Measurements from ENCODE around the gene RASAL2.
"Not testable (repeated sequence)": the region's sequence is repeated elsewhere in the genome, so short reads cannot be mapped to it uniquely, and the experiment has no call there.

RASAL2 gene

DNA sequence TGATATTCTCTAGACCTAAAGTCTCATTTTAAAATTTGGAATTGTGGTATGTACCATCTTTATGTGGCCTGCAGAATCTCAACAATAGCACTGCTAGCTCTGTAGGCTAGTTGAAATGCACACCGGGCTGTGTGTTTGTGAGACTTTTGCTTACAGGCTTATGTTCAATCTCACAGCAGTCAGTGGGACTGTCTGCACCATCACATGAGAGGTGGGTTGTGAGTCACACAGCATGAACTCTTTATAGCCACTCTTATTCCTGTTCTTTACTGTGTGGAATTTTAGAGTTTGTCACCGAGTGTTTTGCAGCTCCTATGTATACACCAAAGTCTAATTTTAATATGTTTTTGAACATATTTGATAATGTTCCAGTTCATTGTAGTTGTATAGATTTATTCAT lies 74.6 kb downstream of the RASAL2 start:
- DNase-seq = no peak

DNA sequence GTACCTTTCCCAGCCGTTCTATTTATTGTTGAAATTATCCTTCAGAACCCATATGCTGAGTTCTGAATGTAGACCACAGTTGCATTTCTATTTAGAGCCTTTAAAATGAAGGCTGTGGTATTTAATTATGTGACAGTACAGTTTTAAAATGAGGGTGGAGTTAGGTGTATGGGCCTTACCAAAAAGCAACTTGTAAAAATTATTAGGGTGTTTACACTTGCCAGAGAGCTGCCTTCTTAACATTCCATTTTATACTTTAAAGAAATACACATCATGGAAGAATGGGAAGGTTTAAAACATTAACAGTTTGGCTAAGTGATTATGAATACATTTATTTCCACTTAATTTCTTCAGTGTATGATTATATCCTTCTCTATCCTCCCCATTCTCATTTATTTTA lies 75.7 kb downstream of the RASAL2 start:
- no peak for DNase-seq

DNA sequence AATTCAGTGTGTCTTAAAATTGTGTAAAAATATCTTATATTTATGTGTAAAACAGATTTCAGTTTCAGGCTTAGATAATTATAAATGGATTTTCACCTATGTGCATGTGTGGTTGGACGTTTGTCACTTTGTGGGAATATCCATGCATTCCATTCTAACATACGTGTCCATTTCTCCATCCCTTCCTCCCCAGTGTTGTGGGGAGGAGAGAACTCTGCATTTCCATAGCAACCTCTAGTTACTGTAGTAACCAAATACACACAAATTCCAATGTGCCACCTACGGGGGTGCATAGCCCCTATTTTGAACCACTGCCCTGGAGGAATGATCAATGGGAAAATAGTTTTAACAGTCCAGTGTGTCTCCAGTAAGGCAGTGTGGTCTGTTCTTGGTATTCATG lies 79.0 kb downstream of the RASAL2 start:
- DNase-seq = no peak

DNA sequence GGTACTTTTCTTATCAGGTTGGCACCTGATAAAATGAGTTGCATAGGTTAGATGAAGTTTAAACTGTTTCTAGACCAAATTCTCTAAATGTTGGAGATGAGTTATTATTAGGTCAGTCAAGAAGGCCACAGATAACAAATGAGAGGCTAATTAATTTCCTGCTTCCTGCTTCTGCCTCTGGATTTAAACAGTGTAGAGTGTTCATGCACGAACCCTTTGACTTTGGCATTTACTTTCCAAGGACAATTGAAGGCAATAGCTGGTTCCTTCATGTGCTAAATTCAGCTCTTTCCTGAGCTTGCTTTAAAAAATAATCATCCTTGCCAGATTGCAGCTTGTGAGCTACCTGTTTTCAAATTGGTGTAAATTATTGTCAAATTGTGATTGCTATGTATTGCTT lies 80.6 kb downstream of the RASAL2 start:
- no peak for DNase-seq

DNA sequence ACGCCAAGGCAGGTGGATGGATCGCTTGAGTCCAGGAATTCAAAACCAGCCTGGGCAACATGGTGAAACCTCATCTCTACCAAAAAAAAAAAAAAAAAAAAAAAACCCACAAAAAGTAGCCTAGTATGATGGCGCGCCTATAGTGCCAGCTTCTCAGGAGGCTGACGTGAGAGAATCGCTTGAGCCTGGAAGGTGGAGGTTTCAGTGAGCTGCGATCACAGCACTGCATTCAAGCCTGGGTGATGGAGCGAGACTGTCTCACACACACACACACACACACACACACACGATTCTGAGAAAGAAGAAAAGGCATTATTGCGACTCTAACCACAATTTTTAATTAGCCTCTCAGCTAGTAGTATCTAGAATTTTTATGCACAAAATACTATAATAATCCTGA lies 86.5 kb downstream of the RASAL2 start:
- no peak for DNase-seq

DNA sequence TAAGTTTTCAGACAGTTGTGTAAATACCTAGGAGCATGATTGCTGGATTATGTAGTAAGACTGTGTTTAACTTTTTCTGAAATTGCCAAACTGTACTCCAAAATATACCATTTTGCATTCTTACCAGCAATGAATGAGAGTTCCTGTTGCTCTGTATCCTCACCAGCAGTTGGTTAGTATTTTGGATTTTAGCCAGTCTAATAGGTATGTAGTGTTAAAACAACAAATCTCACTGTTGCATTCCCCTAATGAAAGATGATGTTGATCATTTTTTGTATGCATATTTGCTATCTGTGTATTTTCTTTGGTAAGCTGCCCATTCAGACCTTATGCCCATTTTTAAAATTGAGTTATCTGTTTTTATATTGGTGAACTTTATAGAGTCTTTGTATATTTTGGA lies 89.9 kb downstream of the RASAL2 start:
- DNase-seq = no peak

DNA sequence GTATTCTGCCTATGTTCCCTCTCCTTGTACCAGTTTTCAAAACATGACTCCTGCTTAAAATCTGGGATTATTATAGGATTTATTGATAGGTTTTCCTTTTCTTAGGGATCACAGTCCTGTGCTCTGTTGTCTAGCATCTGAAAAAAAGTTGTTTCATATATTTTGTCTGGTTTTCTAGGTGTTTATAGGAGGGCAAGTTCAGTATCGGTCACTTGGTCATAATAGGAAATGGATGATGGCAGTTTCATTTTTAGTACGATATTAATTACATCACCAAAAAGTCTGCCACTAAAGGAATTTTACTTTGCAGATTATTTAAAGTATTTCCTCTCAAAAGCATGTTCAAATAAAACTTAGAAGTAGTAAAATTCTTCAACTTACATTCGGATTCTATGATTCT lies 94.4 kb downstream of the RASAL2 start:
- no peak for DNase-seq

DNA sequence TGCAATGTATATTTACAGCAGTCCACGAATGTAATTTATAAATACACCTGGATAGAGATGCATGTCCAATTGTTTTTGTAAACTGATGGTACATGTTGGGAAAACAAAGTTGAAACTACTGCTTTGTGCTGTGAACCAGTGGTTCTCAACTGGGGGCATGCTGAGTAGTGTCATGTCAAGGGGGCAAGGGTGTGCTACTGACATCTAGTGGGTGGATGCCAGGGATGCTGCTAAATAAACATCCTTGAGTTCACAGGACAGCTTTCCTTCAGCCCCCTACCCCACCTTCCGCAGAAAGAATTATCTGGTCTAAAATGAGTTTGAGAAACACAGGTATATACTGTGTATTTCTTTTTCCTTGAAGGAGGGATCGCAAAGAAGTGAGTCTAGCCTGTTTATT lies 95.9 kb downstream of the RASAL2 start:
- DNase-seq = no peak

DNA sequence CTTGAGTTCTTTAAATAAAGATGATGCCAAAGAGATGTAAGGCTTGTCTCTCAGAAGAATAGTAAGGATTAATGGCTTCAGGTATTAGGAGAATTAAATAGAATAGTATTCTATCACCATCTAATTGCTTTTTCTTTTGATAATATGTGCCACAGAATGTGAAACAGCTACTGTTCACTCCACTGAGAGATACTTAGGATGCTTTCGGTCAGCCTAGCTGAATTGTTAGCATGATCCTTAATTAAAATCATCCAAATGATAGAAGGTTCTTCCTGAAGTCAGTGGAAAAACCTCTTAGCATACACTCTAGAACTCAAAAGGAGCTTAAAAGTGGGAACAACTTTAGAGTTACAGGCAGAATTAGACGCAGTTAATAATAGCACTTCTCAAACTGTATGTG lies 97.0 kb downstream of the RASAL2 start:
- no peak for DNase-seq

DNA sequence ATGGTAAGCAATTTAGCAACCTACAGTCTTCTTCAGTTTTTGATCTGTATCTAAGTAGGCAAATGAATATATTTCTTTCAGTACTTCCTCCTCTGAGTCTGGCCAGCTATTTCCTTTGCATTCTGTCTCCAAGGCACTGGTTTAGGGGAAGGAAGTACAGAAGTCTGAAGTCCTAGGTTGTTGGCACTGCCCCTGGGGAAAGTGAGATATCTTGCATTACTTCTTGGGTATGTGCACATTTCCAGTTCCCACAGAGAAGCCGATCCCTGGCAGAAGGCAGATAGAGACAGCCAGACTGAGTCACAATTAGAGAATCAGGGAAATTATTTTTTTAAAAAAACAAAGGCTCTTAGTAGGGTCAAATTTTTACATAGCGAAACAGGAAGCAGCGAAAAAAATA lies 98.8 kb downstream of the RASAL2 start:
- DNase-seq = no peak

DNA sequence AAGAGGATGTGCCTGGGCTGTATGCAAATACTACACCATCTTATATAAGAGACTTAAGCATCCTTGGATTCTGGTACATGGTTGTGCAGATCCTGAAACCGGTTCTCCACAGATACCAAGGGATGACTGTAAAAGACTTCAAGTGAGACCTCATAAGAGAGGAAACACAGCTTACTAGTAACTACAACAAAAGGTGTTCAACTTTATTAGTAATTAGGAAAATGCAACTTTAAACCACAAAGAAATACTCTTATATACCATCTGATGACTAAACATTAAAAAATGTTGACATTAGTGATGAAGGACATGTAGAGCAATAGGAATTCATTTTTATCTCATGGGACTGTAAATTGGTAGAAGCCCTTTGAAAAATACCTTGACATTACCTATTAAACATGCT lies 102.7 kb downstream of the RASAL2 start:
- no peak for DNase-seq

DNA sequence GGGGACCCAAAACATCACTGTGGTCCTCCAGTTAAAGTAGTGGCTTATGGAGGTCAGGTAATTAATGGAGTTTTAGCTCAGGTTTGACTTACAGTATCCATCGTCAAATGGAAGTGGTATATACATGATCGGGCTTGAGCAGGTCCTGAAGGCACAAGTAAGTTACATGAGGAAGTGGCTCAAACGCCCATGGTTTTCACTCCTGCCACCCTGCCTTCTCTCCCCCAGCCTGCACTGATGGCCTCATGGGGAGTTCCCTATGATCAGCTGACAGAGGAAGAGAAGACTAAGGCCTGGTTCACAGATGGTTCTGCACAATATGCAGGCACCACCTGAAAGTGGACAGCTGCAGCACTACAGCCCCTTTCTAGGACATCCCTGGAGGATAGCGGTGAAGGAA lies 108.2 kb downstream of the RASAL2 start:
- DNase-seq = not testable (repeated sequence)

DNA sequence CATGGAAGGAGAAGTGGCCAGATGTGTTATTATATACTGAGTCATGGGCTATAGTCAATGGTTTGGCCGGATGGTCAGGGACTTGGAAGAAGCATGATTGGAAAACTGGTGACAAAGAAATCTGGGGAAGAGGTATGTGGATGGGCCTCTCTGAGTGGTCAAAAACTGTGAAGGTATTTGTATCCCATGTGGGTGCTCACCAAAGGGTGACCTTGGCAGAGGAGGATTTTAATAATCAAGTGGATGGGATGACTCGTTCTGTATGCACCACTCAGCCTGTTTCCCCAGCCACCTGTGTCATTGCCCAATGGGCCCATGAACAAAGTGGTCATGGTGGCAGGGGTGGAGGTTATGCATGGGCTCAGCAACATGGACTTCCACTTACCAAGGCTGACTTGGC lies 108.6 kb downstream of the RASAL2 start:
- not testable (repeated sequence) for DNase-seq

DNA sequence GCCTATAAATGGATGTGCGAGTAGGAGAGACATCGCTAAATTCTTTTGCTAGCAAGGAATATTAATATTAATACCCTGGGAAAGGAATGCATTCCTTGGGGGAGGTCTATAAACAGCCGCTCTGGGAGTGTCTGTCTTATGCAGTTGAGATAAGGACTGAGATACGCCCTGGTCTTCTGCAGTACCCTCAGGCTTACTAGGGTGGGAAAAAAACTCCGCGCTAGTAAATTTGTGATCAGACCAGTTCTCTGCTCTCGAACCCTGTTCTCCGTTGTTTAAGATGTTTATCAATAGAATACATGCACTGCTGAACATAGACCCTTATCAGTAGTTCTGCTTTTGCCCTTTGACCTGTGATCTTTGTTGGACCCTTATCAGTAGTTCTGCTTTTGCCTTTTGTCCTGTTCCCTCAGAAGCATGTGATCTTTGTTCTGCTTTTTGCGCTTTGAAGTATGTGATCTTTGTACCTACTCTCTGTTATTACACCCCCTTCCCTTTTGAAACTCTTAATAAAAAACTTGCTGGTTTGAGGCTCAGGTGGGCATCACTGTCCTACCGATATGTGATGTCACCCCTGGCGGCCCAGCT lies 114.5 kb downstream of the RASAL2 start:
- DNase-seq = not testable (repeated sequence)

DNA sequence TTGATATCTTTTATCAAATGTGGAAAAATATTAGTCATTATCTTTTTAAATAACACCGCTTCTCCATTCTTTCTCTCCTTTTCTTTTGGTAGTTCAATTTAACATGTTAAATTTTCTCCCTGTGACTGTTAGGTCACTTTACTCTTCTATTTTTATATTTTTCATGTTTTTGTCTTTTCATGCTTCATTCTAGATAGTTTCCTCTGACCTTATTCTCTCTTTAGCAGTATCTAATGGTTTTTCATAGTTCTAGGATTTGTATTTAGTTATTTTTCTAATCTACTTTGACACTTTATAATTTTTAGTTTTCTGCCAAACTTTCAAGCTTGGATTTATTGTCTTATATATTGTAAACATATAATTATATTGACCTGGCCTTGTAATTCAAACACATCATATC lies 116.0 kb downstream of the RASAL2 start:
- DNase-seq = no peak

DNA sequence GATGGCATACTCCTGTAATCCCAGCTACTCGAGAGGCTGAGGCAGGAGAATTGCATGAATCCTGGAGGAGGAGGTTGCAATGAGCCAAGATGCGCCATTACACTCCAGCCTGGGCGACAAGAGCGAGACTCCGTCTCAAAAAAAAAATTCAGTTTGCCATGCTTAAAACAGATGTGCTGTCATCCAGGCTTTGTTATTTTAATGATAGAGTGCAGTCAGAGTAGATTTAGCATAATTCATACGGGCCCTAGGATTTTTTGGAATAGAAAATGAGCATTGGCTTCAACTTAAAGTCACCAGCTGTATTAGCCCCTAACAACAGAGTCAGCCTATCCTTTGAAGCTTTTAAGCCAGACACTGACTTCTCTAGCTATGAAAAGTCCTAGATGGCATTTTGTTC lies 124.6 kb downstream of the RASAL2 start:
- DNase-seq = no peak

DNA sequence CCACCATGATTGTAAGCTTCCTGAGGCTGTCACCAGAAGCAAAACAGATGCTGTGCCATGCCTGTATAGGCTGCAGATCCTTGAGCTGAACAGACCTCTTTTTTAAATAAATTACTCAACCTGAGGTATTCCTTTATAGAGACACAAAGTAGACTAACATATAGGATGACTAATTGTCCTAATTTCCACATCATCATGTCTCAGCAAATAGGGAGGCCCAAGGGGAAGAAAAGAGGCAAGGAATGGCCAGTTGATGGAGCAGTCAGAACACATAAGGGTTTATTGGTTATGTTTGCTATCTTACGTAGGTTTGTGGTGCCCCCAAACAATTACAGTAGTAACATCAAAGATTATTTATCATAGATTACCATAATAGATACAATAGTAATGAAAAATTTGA lies 126.2 kb downstream of the RASAL2 start:
- DNase-seq = no peak

DNA sequence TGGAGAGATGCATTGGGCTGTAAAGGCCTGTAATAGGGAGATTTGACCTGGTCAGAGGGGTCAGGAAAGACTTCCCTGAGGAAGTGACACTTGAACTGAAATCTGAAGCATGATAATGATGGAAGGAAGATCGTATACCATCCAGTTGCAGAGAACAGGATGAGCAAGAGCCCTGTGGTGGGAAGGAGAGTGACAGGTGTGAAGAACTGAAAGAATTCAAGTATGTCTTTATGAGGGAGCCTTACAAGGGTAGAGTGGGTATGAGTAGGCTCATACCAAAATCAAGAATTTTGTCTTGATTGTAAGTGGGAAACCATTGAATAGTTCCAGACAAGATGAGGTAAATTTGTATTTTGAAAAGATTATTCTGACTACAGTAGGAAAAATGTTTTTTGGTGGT lies 129.4 kb downstream of the RASAL2 start:
- DNase-seq = no peak

DNA sequence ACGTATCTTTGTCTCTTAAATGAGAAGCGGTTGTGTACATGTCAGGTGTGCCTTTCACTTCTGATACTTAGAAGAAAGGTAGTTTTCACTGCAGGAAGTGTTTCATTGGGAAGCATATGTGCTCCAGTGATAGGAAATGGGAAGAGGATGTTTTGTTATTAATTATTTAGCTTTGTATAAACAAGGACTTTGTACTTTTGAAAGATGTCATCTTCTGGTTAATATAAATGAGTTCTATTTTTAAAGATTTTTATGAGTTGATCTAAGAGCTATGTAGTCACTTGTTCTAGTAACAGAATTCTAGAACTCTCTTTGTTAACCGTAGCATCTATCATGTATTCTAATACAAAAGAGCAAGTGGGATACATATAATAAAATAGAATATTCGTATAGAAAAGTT lies 130.5 kb downstream of the RASAL2 start:
- no peak for DNase-seq

DNA sequence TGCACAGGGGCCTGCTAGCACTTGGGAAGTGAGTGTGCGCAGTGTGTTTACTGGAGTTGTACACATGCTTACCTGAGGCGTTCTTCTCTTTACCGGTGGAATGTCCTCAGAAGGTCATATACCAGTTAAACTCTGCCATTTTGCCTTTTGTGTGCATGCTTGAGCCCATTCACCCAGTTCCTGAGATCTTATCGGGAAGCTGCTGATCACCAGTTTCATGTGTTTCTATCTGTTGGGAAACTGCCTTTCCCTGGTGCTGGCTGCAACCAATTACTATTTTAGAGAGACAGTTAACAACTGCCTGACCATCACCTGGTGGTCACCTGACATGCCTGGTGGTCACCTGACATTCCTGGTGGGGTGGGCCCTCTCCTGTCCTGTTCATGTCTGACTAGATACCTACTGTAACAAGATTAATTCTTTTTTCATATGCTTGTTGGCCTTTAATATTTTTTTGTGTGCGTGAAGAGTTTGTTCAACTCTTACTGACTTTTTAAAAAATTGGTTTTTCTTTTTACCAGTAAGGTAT lies 137.0 kb downstream of the RASAL2 start:
- DNase-seq = no peak

DNA sequence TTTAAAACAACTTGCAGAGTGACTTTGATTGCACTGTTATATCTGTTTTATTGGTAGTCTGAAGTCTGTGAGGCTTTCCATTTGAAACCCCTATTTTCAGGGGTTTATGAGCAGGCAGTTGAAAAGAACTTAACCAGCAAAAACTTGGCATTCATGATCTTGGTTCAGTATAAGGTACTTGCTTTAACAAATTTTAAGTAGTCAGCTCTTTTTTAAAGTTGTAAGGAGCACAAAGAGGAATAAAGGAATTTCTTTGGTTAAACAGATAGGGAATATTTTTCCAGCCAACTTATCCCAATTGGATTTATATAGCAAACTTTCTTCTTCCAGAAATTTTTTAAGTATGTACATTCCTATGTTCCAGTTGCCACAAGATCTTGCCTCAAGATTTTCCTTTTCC lies 138.2 kb downstream of the RASAL2 start:
- DNase-seq = no peak

DNA sequence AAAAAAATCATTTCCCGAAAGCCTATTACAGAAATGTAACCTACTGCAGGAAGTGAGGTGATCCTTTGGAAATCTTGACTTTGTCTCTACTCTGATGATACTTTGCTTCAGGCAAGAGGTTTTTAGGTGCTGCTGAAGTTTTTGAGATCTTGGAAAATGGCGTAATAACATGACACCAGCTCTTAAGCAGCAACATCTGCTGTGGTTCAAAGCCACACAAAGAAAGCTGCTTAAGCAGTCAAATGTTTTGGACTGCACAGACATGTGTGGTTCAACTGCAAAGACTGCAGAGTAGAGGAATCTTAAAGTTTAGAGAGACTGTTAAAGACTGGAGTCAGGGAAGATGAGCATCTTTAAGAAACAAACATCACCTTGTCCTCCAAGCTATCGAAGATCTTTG lies 139.0 kb downstream of the RASAL2 start:
- no peak for DNase-seq

DNA sequence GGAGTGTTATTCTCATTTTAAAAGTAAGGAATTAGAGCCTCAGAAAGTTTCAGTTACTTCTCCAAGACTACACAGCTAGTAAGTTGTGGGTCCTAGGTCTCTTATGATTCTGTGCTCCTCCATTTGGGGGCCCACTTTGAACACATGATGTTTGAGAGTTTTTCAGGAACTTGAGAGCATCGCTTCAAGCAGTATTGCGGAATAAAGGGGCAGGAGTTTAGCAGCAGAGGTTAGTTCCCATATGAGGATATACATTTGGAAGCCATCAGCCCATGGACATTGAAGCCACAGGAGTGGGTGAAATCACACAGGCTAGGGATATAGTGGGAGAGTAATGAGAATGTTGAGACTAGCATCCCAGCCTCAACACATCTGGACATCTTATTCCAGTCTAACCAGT lies 143.2 kb downstream of the RASAL2 start:
- no peak for DNase-seq

DNA sequence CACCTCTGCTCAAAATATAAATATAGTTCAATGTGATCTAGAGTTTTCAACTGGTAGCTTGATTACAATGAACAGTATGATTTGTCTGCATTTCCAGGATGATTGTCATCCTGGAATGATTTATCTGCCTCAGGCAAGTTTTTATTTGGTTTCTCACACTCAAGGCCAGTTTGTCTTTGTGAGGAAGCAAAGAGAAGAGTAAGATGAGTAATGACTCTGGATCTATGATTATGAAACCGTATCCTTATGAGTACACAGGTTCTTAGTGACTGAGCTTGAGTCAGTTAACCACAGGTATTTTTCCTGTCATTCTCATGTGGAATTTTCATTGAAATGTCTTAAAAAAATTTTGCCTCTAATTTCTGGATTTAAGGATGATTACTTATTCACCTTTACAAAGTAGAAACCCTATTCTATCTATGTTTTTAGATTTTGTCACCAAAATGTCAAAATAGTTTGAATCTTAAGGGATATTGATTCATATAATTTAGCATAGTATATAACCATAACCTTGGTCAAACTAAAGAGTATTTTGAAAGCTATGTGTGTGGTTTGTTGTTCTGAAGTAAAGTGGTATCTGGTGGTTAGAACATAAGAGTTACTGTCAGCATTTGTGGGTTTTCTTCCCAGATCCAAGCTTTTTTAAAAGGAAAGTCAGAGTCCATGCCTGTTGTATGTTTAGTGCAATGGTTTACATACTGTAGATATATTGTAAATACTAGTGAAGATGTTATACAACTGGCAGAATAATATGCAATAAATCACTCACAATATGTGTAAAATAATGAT lies 145.0 kb downstream of the RASAL2 start:
- no peak for DNase-seq

DNA sequence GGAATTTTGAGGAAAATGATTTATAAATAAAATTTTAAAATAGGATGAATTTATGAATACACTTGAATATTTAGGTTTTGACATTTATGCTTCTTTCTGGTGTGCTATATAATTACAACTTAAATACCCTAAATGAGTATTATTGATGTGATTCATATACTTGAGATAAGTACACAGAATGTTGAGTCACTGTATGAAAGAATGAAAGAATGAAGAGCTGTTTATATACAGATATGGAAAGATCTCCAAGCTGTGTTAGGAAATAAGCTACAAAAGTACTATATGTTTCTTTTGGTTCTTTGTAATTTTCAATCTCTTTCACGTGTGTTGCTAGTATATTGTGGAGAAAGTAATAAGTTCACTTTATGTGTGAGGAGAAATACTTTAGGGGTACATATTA lies 147.2 kb downstream of the RASAL2 start:
- no peak for DNase-seq

Data from stimulated activated CD4-positive, alpha-beta T cell treated with anti-CD3 and anti-CD28 coated beads, Interleukin-2, amount 100 ng/mL, for 24 hours (primary cell).